BJ (cell line): ENCODE measurements around the gene MCC. TPM values are rescaled to one million over a fixed set of nuclear protein-coding genes. Genes with fewer than 3 reads are reported as not detected.
A peak's percentile ranks its signal among the peaks of the same experiment; 100 is the strongest.

Source experiments
- CTCF ChIA-PET: fragments of 350-600 bp; formaldehyde crosslinking; extraction: SDS; loops from one replicate; lab custom pipeline; 2021; ENCODE audit warnings: antibody characterized with exemption, inconsistent platforms; lab: Yijun Ruan, JAX
- POLR2A ChIA-PET: fragments of 300-600 bp; sonication (Branson Sonifier 250); formaldehyde crosslinking; extraction: SDS; loops from one replicate; lab custom pipeline; 2021; ENCODE audit warnings: antibody characterized with exemption; lab: Charles Lee
- DNase-seq: peaks from one replicate; pipeline ENCODE4 v3.0.0-alpha.2; 2011; ENCODE audit warnings: low read depth
- H3K27me3 ChIP-seq: 2 replicates; pipeline ENCODE4 v1.6.0; 2011; ENCODE audit warnings: low read length; ENCODE audit not compliant: control insufficient read depth, insufficient read depth
- H3K36me3 ChIP-seq: 2 replicates; pipeline ENCODE4 v1.5.1; 2011; ENCODE audit warnings: low read length; ENCODE audit not compliant: control insufficient read depth, insufficient read depth
- H3K4me3 ChIP-seq: 2 replicates; pipeline ENCODE4 v1.5.1; 2011; ENCODE audit warnings: low read depth, mild to moderate bottlenecking, control low read depth, low read length
- polyA plus RNA-seq: library from polyadenylated mRNA; depleted of rRNA; stranded (reverse); fragments of >200 nt; gene quantifications from 2 replicates; pipeline ENCODE4 v1.2.3, GENCODE V29; 2011
- TF ChIP-seq, protein P1 (sequence below): IDR thresholded peaks from 2 replicates; pipeline ENCODE4 v1.5.1; 2011; ENCODE audit warnings: low read depth, mild to moderate bottlenecking, control low read depth, inconsistent platforms, low read length, moderate library complexity; ENCODE audit not compliant: insufficient read depth

The MCC gene
- polyA plus RNA-seq, 1 experiment = 2.3 TPM

DNA sequence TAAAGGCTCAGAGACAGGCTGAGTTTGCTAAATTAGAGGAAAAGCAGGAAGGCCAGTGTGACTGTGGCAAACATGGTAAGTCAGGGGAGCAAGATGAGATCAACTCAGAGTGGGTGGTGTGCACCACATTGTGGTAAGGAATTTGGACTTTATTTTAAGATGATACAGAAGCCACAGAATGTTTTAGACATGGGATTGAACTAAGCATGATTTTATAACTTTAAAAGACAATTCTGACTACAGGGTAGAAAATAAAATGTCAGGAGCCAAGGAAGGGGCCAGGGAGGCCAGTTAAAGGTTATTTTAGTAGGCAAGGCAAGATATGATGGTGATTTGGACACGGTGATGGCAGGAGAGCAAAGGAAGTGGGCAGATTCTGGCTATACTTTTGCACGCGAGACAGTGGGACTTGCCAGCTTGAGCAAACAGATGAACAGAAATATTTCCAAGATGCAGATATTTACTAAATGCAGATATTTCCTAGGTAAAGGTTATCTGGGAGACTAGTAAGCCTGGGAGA is 107.4 kb downstream of the MCC start:
- Histone ChIP-seq H3K27me3 (no peaks in the 10 kb centered on the region), H3K36me3 (no peaks in the 10 kb centered on the region), H3K4me3 (no peak overlapping the region)
- no peak for DNase-seq
- ChIA-PET CTCF (interaction anchor here (0.8 to 5.7 kb wide), 4 partner anchors 18 to 366 kb away, joined by 3 to 60 read pairs (median 4); partner anchors contain the start of gene YTHDC2), POLR2A (no interaction called here)
- TF ChIP-seq, protein P1, sequence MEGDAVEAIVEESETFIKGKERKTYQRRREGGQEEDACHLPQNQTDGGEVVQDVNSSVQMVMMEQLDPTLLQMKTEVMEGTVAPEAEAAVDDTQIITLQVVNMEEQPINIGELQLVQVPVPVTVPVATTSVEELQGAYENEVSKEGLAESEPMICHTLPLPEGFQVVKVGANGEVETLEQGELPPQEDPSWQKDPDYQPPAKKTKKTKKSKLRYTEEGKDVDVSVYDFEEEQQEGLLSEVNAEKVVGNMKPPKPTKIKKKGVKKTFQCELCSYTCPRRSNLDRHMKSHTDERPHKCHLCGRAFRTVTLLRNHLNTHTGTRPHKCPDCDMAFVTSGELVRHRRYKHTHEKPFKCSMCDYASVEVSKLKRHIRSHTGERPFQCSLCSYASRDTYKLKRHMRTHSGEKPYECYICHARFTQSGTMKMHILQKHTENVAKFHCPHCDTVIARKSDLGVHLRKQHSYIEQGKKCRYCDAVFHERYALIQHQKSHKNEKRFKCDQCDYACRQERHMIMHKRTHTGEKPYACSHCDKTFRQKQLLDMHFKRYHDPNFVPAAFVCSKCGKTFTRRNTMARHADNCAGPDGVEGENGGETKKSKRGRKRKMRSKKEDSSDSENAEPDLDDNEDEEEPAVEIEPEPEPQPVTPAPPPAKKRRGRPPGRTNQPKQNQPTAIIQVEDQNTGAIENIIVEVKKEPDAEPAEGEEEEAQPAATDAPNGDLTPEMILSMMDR = no peak

DNA sequence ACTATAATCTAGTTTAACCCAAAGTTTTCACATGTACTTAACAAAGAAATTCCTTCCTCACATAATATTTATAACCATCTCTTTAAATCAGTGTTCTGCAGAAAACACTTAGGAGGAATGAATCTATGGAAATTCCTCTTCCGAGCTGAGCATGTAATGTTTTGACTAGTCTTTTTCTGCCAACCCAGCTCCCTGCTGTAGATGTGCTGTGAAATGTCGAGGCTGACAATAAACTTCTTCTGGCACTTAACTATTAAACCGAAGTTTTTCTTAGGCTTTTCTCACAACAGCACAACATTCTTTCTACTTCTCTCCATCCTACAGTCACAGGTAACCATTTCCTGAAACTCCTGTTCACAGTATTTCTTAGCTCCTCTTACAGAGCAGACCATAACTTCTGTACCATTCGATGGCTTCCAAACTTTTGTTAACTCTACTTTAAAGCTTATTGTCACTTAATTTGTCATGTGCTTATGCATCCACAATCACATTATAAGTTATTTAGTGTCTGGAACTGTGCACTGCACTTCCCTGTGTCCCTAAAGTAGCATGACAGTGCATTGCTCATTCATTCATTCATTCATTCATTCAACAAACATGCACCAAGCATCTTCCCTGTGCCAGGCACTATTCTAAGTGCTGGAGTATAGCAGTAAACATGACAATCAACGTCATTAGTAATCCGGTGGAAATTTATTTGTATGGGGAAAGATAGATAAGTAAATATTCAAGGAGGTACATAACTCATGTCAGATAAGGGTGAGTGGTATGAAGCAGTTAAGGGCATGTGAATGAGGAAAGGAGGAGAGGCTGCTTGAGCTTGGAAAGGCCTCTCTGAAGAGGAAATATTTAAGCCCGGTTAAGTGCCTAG is 108.1 kb downstream of the MCC start:
- ChIA-PET CTCF (interaction anchor here (0.6 to 5.7 kb wide), 15 partner anchors 8 to 384 kb away, joined by 3 to 60 read pairs (median 4); partner anchors contain the start of gene YTHDC2), POLR2A (no interaction called here)
- TF ChIP-seq, protein P1 = no peak
- H3K4me3 ChIP-seq = no peak overlapping the region
- H3K36me3 ChIP-seq = no peaks in the 10 kb centered on the region
- DNase-seq = no peak
- no peaks in the 10 kb centered on the region for H3K27me3 ChIP-seq

DNA sequence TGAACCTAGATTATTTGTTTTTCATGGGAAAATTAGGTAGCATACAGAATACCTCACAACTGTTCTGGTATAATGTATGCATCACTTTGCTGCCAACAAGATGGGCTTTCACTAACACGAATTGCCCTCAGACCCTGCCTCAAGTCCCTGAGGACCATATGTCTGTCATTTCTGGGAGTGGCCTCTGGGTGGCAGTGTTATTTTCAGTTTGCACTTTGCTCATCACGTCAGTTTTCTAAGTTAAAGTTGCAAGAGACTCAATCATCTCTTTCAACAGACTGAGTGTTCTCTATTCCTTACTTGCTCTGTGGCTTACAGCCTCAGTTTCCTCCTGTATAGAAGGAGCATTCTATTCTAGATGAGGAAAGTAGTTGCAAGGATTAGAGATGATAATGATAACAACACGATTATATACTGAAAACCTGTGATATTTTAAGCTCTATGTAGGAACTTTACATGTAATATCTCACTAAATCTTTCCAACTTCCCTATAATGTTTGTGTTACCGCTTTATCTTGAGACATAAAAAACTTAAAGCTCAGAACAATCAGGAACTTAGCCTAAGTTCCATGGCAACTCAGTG is 109.2 kb downstream of the MCC start:
- TF ChIP-seq, protein P1 = peak; percentile 76
- ChIA-PET POLR2A (no interaction called here), CTCF (interaction anchor here (0.6 to 5.7 kb wide), 21 partner anchors 10 to 383 kb away, joined by 3 to 60 read pairs (median 3); partner anchors contain the start of gene YTHDC2)
- Histone ChIP-seq H3K36me3 (no peaks in the 10 kb centered on the region), H3K27me3 (no peaks in the 10 kb centered on the region), H3K4me3 (no peak overlapping the region)
- DNase-seq = no peak

DNA sequence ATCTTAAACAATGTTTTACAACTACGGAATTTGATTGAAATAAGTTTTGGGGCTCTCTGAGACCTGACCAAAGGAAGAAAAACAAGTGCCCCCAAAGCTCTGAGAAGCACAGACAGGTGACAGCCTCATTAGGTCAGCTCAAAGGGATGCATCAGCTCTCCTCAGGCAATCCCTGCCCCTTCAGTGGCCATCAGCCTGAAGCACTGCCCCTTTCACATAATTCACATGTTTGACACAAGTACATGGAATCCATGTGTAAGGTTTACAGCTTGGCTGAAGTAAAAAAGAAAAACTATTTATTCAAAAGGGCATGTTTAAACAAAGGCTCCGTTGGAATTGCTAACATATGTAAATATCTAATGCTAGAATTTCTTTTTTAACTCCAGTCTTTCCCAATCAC is 109.7 kb downstream of the MCC start:
- no peak for DNase-seq
- Histone ChIP-seq H3K27me3 (no peaks in the 10 kb centered on the region), H3K4me3 (no peak overlapping the region), H3K36me3 (no peaks in the 10 kb centered on the region)
- ChIA-PET CTCF (interaction anchor here (1.2 to 5.7 kb wide), 5 partner anchors 10 to 382 kb away, joined by 5 to 60 read pairs (median 9); partner anchors contain the start of gene YTHDC2), POLR2A (no interaction called here)
- TF ChIP-seq, protein P1 = no peak

DNA sequence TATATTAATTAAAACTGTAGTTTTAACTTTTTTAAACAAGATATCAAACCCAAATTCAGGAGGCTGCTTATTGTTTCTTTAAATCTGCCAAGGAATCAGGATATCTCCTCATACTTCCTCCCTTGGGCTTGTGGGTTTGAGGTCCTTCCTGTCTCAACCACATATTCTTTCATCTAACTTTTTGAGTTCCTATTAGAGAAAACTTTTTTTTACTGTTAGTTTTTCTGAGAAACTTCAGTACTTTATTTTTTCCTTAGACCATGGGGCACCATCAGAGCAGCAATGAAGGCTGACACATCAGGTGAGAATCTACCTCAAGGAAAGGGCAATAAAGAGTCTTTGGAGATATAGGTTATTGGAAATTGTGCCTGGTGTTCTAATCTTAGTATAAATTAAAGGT is 110.2 kb downstream of the MCC start:
- H3K27me3 ChIP-seq = no peaks in the 10 kb centered on the region
- POLR2A ChIA-PET = no interaction called here
- H3K4me3 ChIP-seq = no peak overlapping the region
- TF ChIP-seq, protein P1 = no peak
- no peak for DNase-seq
- CTCF ChIA-PET = interaction anchor here (1.5 to 5.7 kb wide), 3 partner anchors 130 to 382 kb away, joined by 6 to 60 read pairs (median 9); partner anchors contain the start of gene YTHDC2
- no peaks in the 10 kb centered on the region for H3K36me3 ChIP-seq
